Umbilical cord (tissue), 2 donors: Measurements from ENCODE around the gene ULBP1. TPM values are rescaled to one million over a fixed set of nuclear protein-coding genes. Genes with fewer than 3 reads are reported as not detected.
"Not testable (repeated sequence)": the region's sequence is repeated elsewhere in the genome, so short reads cannot be mapped to it uniquely, and the experiment has no call there.

ENCODE experiments used
- DNase-seq: peaks from one replicate; pipeline ENCODE4 v3.0.0-alpha.2; 2015; ENCODE audit warnings: low spot score
- total RNA-seq: library from RNA; depleted of rRNA; stranded (reverse); fragments of >200 nt; gene quantifications from one replicate; pipeline ENCODE4 v1.2.3, GENCODE V29; 2014; ENCODE audit warnings: low replicate concordance; ENCODE audit not compliant: insufficient read depth

The ULBP1 gene
- total RNA-seq = 1.2 TPM

- DNase-seq = peak; percentile 80
Observed at GRCh38 chr6:149963462-149964307, at the start of gene ULBP1. Gene ULBP1 (plus strand): TSS chr6:149963943. CDS start chr6:149964050, 107 bp downstream.

GRCh38 chr6:149915970-149916865, 47.5 kb upstream of the ULBP1 start:
- DNase-seq = no peak

GRCh38 chr6:149917679-149918078, 46.1 kb upstream of the ULBP1 start:
- DNase-seq = no peak

GRCh38 chr6:149918151-149918905, 45.4 kb upstream of the ULBP1 start:
- no peak for DNase-seq

- not testable (repeated sequence) for DNase-seq
Observed at GRCh38 chr6:149919126-149919833, 44.5 kb upstream of the ULBP1 start.

GRCh38 chr6:149919834-149920225, 43.9 kb upstream of the ULBP1 start:
- no peak for DNase-seq

- no peak for DNase-seq
Observed at GRCh38 chr6:149921361-149921760, 42.4 kb upstream of the ULBP1 start.

- not testable (repeated sequence) for DNase-seq
Observed at GRCh38 chr6:149922091-149922490, 41.7 kb upstream of the ULBP1 start.

- DNase-seq = peak; percentile 96
Observed at GRCh38 chr6:149922642-149923326, 41.0 kb upstream of the ULBP1 start, which contains the start of gene RAET1G. Gene RAET1G (minus strand): TSS chr6:149923121. CDS start chr6:149923010, 111 bp downstream.

GRCh38 chr6:149923327-149923986, 40.3 kb upstream of the ULBP1 start:
- DNase-seq = no peak

- DNase-seq = no peak
Observed at GRCh38 chr6:149924206-149924932, 39.4 kb upstream of the ULBP1 start.

GRCh38 chr6:149924933-149925252, 38.9 kb upstream of the ULBP1 start:
- no peak for DNase-seq

GRCh38 chr6:149925253-149925973, 38.3 kb upstream of the ULBP1 start:
- DNase-seq = peak; percentile 33

- peak; percentile 88 for DNase-seq
Observed at GRCh38 chr6:149925974-149926777, 37.6 kb upstream of the ULBP1 start.

GRCh38 chr6:149927025-149927424, 36.7 kb upstream of the ULBP1 start:
- not testable (repeated sequence) for DNase-seq

GRCh38 chr6:149929422-149929821, 34.3 kb upstream of the ULBP1 start:
- DNase-seq = no peak

GRCh38 chr6:149931501-149931900, 32.2 kb upstream of the ULBP1 start:
- no peak for DNase-seq

GRCh38 chr6:149933036-149933435, 30.7 kb upstream of the ULBP1 start:
- DNase-seq = no peak
